ENCODE results near the gene CDCP1.

Gene CDCP1

GRCh38 chr3:45049807-45050206 lies 96.4 kb downstream of the CDCP1 start:
- H3F3A ChIP-seq (ENCODE audit: insufficient read depth): no peaks in the 10 kb centered on the region
- no peak for TF ChIP-seq EZH2phosphoT487 (conservative IDR thresholded peaks at IDR 0.05; ENCODE audit: low read length)
- no peak for TF ChIP-seq CTCF (IDR thresholded peaks at IDR 0.05; ENCODE audit: insufficient read depth, low read length, poor library complexity, severe bottlenecking)
- no peak overlapping the region for H3K27ac ChIP-seq (ENCODE audit: low read depth, low read length)
- no peaks in the 10 kb centered on the region for H3K9me2 ChIP-seq (replicated peaks; ENCODE audit: insufficient read depth, low read length)
- no peak overlapping the region for H3K4me3 ChIP-seq (ENCODE audit: insufficient read depth, low read length, poor library complexity, severe bottlenecking)
- no peak overlapping the region for H3K4me2 ChIP-seq (ENCODE audit: low read depth, low read length, poor library complexity, severe bottlenecking)
- no peaks in the 10 kb centered on the region for H3K27me3 ChIP-seq (ENCODE audit: low read length)
- no peak overlapping the region for H3K9ac ChIP-seq (ENCODE audit: low read length)
- H4K20me1 ChIP-seq (ENCODE audit: low read depth, low read length): no peaks in the 10 kb centered on the region
- no peaks in the 10 kb centered on the region for H3K36me3 ChIP-seq (ENCODE audit: low read length)
- H3K79me2 ChIP-seq (ENCODE audit: insufficient read depth, low read length): no peaks in the 10 kb centered on the region
- no peak overlapping the region for H2AFZ ChIP-seq (ENCODE audit: low read depth, low read length, severe bottlenecking)
- no peaks in the 10 kb centered on the region for H3K9me3 ChIP-seq (ENCODE audit: insufficient read depth, low read length)

GRCh38 chr3:45048244-45048643 lies 97.9 kb downstream of the CDCP1 start:
- no peaks in the 10 kb centered on the region for H3K9me2 ChIP-seq (replicated peaks; ENCODE audit: insufficient read depth, low read length)
- no peaks in the 10 kb centered on the region for H3K27me3 ChIP-seq (ENCODE audit: low read length)
- H2AFZ ChIP-seq (ENCODE audit: low read depth, low read length, severe bottlenecking): no peak overlapping the region
- no peak overlapping the region for H3K27ac ChIP-seq (ENCODE audit: low read depth, low read length)
- H3K36me3 ChIP-seq (ENCODE audit: low read length): no peaks in the 10 kb centered on the region
- no peaks in the 10 kb centered on the region for H3K9me3 ChIP-seq (ENCODE audit: insufficient read depth, low read length)
- H4K20me1 ChIP-seq (ENCODE audit: low read depth, low read length): no peaks in the 10 kb centered on the region
- TF ChIP-seq CTCF (IDR thresholded peaks at IDR 0.05; ENCODE audit: insufficient read depth, low read length, poor library complexity, severe bottlenecking) (no peak), EZH2phosphoT487 (conservative IDR thresholded peaks at IDR 0.05; ENCODE audit: low read length) (no peak)
- H3F3A ChIP-seq (ENCODE audit: insufficient read depth): no peaks in the 10 kb centered on the region
- H3K9ac ChIP-seq (ENCODE audit: low read length): no peak overlapping the region
- H3K4me3 ChIP-seq (ENCODE audit: insufficient read depth, low read length, poor library complexity, severe bottlenecking): no peak overlapping the region
- no peak overlapping the region for H3K4me2 ChIP-seq (ENCODE audit: low read depth, low read length, poor library complexity, severe bottlenecking)
- no peaks in the 10 kb centered on the region for H3K79me2 ChIP-seq (ENCODE audit: insufficient read depth, low read length)

- H3K79me2 ChIP-seq (ENCODE audit: insufficient read depth, low read length): no peaks in the 10 kb centered on the region
- TF ChIP-seq EZH2phosphoT487 (conservative IDR thresholded peaks at IDR 0.05; ENCODE audit: low read length) (no peak), CTCF (IDR thresholded peaks at IDR 0.05; ENCODE audit: insufficient read depth, low read length, poor library complexity, severe bottlenecking) (no peak)
- H3K9ac ChIP-seq (ENCODE audit: low read length): no peak overlapping the region
- H3K4me2 ChIP-seq (ENCODE audit: low read depth, low read length, poor library complexity, severe bottlenecking): no peak overlapping the region
- H3K27me3 ChIP-seq (ENCODE audit: low read length): no peaks in the 10 kb centered on the region
- H3K27ac ChIP-seq (ENCODE audit: low read depth, low read length): no peak overlapping the region
- H2AFZ ChIP-seq (ENCODE audit: low read depth, low read length, severe bottlenecking): no peak overlapping the region
- H4K20me1 ChIP-seq (ENCODE audit: low read depth, low read length): no peaks in the 10 kb centered on the region
- H3K9me3 ChIP-seq (ENCODE audit: insufficient read depth, low read length): no peaks in the 10 kb centered on the region
- no peaks in the 10 kb centered on the region for H3K36me3 ChIP-seq (ENCODE audit: low read length)
- no peaks in the 10 kb centered on the region for H3F3A ChIP-seq (ENCODE audit: insufficient read depth)
- no peaks in the 10 kb centered on the region for H3K9me2 ChIP-seq (replicated peaks; ENCODE audit: insufficient read depth, low read length)
- no peak overlapping the region for H3K4me3 ChIP-seq (ENCODE audit: insufficient read depth, low read length, poor library complexity, severe bottlenecking)
Observed at GRCh38 chr3:45043728-45044299, 102.4 kb downstream of the CDCP1 start.
